Stimulated activated CD8-positive, alpha-beta memory T cell treated with anti-CD3 and anti-CD28 coated beads, Interleukin-2, amount 100 ng/mL, for 1 hour (primary cell): ENCODE measurements around the gene NPB.

Experiments
- DNase-seq, 2 donors: peaks; one replicate each; pipeline ENCODE4 v3.0.0-alpha.2; 2020; ENCODE audit warnings: low read depth in 2 of 2

Gene NPB

GRCh38 chr17:81940538-81941483 is 38.8 kb downstream of the NPB start:
- no peak for DNase-seq

- DNase-seq: no peak
These were observed 39.6 kb downstream of the NPB start for GRCh38 chr17:81941484-81942166.

- DNase-seq: no peak
These were observed 40.1 kb downstream of the NPB start for GRCh38 chr17:81942167-81942553.

GRCh38 chr17:81944858-81945257 is 42.8 kb downstream of the NPB start:
- DNase-seq: no peak

GRCh38 chr17:81947189-81947588 is 45.2 kb downstream of the NPB start, which contains the start of gene MYADML2:
Gene MYADML2 (minus strand): TSS chr17:81947233. CDS start chr17:81941741, 5,492 bp downstream.
- DNase-seq: no peak

GRCh38 chr17:81948635-81949378 is 46.8 kb downstream of the NPB start:
- DNase-seq: no peak

- DNase-seq: no peak
These were observed 48.5 kb downstream of the NPB start for GRCh38 chr17:81950501-81950900.

GRCh38 chr17:81951785-81952684 is 50.0 kb downstream of the NPB start:
- DNase-seq: no peak
